Measurements from ENCODE around the gene EPHX1. TPM values are rescaled to one million over a fixed set of nuclear protein-coding genes. Genes with fewer than 3 reads are reported as not detected.

Gene EPHX1
- total RNA-seq, 2 donors from 2014 or later = 151 to 232 TPM

DNA sequence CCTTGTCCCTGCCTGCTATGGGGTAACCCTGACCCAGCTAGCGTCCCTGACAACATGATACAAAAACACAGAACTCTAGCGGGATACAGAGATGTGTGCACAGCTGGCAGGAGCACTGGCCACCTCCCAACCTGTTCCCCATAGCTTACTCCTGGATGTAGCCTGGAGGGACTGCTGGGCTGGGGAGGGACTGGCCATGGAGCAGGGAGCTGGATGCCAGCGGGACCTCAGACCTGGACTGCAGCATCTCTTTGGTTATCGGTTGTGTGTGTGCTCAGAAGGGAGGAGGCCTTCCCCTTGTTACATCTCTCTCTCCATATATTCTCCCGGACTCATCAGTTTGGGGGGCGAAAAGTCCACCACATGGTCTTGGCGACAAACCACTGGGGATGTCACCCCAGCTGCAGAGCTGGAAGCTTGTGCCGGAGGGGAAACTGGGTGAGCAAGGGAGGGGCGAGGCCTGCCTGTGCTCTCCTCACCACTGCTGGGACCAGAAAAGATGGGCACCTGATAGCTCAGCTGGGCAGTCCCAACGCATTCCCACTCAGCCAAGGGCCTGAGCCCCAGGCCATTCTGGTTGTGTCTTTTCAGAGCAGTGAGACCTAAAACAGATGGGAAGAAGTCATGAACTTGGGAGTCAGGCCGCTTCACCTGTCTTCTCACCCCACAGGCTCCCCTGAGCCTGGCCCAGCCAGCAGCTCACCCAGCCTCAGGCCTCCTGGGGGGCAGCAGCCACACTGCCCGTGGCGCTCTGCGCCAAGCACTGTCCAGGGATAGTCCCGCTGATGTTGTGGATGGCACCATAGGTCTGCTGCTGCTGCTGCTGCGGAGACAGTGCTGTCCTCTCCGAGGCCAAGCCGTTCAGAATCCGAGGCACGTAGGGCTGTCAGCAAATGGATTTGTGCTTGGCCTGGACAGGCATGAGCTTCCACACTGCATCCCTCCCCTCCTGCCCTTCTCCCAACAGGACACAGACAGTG, 36.7 kb downstream of the EPHX1 start:
- Histone ChIP-seq H3K4me1 (replicated peaks) (no peaks in the 10 kb centered on the region), H3K27ac (no peak overlapping the region), H3K27me3 (replicated peaks; ENCODE audit: insufficient read depth) (no peaks in the 10 kb centered on the region), H3K36me3 (peaks cover 6 to 7% of the 10 kb centered on the region in 2 donors), H3K4me3 (no peak overlapping the region), H3K9me3 (no peaks in the 10 kb centered on the region)
- no peak for DNase-seq (ENCODE audit: low spot score)
- no peak for TF ChIP-seq POLR2A (IDR thresholded peaks at IDR 0.05)
- TF ChIP-seq POLR2AphosphoS5 (IDR thresholded peaks at IDR 0.05) = no peak
- TF ChIP-seq, protein P1, sequence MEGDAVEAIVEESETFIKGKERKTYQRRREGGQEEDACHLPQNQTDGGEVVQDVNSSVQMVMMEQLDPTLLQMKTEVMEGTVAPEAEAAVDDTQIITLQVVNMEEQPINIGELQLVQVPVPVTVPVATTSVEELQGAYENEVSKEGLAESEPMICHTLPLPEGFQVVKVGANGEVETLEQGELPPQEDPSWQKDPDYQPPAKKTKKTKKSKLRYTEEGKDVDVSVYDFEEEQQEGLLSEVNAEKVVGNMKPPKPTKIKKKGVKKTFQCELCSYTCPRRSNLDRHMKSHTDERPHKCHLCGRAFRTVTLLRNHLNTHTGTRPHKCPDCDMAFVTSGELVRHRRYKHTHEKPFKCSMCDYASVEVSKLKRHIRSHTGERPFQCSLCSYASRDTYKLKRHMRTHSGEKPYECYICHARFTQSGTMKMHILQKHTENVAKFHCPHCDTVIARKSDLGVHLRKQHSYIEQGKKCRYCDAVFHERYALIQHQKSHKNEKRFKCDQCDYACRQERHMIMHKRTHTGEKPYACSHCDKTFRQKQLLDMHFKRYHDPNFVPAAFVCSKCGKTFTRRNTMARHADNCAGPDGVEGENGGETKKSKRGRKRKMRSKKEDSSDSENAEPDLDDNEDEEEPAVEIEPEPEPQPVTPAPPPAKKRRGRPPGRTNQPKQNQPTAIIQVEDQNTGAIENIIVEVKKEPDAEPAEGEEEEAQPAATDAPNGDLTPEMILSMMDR (IDR thresholded peaks at IDR 0.05) = no peak
- intact Hi-C loops (cut with DNase I) = loop anchor here (5.0 to 10.0 kb wide), 3 partner anchors 34 to 292 kb away; partner anchors contain the start of gene EPHX1
- WGBS = 76% methylated on average over 20 of the region's 20 CpGs

DNA sequence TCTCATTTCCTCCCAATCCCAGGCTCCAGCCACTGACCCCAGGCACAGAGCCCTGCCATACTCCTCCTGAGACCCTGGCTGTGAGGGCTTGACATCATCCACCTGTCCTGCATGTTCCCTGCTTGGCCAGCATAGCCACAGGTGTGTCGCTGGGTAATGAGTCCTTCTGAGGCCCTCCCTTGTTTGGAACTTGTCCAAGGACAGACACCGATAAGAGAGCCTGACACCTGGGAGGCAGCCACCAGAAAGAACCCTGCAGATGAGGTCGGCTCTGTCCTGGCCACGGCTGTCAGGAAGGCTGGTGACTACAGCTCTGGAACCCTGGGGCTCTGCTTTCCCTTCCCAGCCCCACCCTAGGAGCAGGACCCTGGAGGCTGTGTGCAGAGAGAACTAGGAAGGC, 37.7 kb downstream of the EPHX1 start:
- Histone ChIP-seq H3K4me1 (replicated peaks) (no peaks in the 10 kb centered on the region), H3K9me3 (no peaks in the 10 kb centered on the region), H3K27ac (no peak overlapping the region), H3K36me3 (peaks cover 6 to 7% of the 10 kb centered on the region in 2 donors), H3K27me3 (replicated peaks; ENCODE audit: insufficient read depth) (no peaks in the 10 kb centered on the region), H3K4me3 (no peak overlapping the region)
- TF ChIP-seq POLR2AphosphoS5 (IDR thresholded peaks at IDR 0.05) (no peak), POLR2A (IDR thresholded peaks at IDR 0.05) (no peak)
- TF ChIP-seq, protein P1 (IDR thresholded peaks at IDR 0.05) = no peak
- no peak for DNase-seq (ENCODE audit: low spot score)
- 38% methylated on average over 3 of the region's 4 CpGs for WGBS
- intact Hi-C loops (cut with DNase I) = loop anchor here (5.0 to 10.0 kb wide), 3 partner anchors 35 to 293 kb away; partner anchors contain the start of gene EPHX1

DNA sequence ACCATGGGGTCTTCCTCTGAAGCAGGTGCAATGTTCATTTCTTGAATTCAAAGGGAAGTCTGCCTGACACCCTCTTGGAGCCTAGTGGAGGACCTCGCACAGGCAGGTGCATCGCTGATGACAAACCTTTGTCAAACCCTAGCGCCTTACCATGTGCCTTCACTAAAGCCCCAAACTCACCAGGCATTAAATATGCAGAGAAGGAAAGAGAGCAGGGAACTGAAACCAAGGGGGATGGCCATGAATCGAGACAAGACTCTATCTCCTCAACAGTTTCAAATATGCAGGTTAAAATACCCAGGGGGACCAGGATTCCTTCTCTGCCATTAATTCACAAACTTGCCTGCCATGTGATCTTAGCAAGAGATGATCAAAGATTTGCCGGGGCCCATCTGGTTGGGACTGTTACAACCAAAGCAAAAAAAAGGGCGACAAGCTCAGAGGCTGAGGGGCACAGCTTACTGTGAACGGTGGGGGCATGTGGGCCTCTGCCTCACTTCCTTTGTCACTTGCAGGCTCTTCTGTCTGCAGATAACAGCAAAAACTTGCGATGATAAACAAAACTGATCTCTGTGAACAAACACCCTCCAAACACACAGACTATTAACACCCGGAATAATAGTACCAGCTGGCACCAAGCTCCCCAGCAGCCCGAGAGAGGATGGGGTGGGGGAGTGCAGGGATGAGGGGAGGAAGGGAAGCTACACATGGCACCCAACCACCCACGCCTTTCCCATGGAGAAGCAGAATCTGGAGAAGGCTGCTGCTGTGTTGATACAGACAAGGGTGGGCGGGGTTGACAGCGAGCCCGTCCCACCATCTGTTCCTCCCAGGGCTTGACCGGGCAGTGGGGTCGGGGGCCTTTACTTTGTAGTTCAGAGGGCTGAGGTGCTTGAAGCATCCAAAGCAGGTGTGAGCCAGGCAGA, 38.4 kb downstream of the EPHX1 start:
- DNase-seq (ENCODE audit: low spot score) = no peak
- 66% methylated on average over 15 of the region's 16 CpGs for WGBS
- H3K27ac ChIP-seq = no peak overlapping the region
- TF ChIP-seq POLR2AphosphoS5 (IDR thresholded peaks at IDR 0.05) (no peak), POLR2A (IDR thresholded peaks at IDR 0.05) (no peak)
- TF ChIP-seq, protein P1 (IDR thresholded peaks at IDR 0.05) = no peak
- no peaks in the 10 kb centered on the region for H3K27me3 ChIP-seq (replicated peaks; ENCODE audit: insufficient read depth)
- no peak overlapping the region for H3K4me3 ChIP-seq
- intact Hi-C loops (cut with DNase I) = loop anchor here (5.0 to 10.0 kb wide), 3 partner anchors 36 to 293 kb away; partner anchors contain the start of gene EPHX1
- H3K36me3 ChIP-seq = peaks cover 6 to 7% of the 10 kb centered on the region in 2 donors
- no peaks in the 10 kb centered on the region for H3K4me1 ChIP-seq (replicated peaks)
- H3K9me3 ChIP-seq = no peaks in the 10 kb centered on the region

DNA sequence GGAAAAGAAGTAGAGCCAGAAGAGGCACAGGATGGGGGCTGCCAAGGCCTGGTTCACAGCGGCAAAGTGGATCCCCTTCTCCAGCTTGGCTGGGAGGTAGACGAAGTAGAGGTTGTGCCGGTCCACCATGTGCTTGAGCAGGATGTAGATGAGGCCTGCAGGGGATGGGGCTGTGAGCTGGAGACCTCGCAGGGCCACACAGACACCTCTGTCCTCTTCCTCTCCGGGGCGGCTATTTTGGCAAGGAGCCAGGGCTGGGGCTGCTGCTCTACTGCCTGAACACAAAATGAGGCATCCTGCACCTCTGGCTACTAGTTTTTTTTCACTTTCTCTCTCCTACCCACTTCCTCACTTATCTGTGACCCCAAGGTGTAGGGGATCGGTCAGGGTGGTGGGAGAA, 40.0 kb downstream of the EPHX1 start:
- WGBS = 63% methylated on average over 7 of the region's 7 CpGs
- H3K4me3 ChIP-seq = no peak overlapping the region
- H3K4me1 ChIP-seq (replicated peaks) = no peaks in the 10 kb centered on the region
- peaks cover 6 to 7% of the 10 kb centered on the region in 2 donors for H3K36me3 ChIP-seq
- no peak overlapping the region for H3K27ac ChIP-seq
- intact Hi-C loops (cut with DNase I) = loop anchor here (5.0 to 10.0 kb wide), 3 partner anchors 38 to 295 kb away; partner anchors contain the start of gene EPHX1
- DNase-seq (ENCODE audit: low spot score) = no peak
- no peaks in the 10 kb centered on the region for H3K9me3 ChIP-seq
- TF ChIP-seq POLR2AphosphoS5 (IDR thresholded peaks at IDR 0.05) = no peak
- TF ChIP-seq, protein P1 (IDR thresholded peaks at IDR 0.05) = no peak
- no peak for TF ChIP-seq POLR2A (IDR thresholded peaks at IDR 0.05)
- H3K27me3 ChIP-seq (replicated peaks; ENCODE audit: insufficient read depth) = no peaks in the 10 kb centered on the region
